Transverse colon (tissue), 3 donors: ENCODE results near the gene ROR1.

Experiments used
- POLR2A ChIP-seq: fragments of 450-650 bp; IDR thresholded peaks from one replicate; pipeline ENCODE4 v1.6.1; 2016; ENCODE audit warnings: antibody characterized with exemption, mild to moderate bottlenecking, moderate library complexity
- POLR2AphosphoS5 ChIP-seq, 3 donors: sonication (generic); formaldehyde crosslinking; IDR thresholded peaks; one replicate each; pipeline ENCODE4 v1.6.1; 2016; ENCODE audit warnings: antibody characterized with exemption in 3 of 3

DNA sequence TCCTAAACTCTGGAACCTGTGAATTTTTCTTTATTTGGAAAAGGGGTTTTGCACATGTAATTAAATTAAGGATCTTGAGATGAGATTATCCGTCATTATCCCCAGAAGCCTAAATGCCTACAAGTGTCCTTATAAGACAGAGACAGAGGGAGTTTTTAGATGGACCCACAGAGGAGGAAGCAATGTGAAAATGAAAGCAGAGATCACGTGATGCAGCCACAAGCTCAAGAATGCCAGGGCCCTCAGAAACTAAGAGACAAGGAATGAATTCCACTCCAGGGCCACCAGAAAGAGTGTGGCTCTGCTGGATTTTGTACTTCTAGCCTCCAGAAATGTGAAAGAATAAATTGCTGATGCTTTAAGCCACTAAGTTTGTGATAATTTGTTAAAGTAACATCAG lies 246.0 kb downstream of the ROR1 start:
- TF ChIP-seq POLR2AphosphoS5 (IDR thresholded peaks at IDR 0.05) (no peak), POLR2A (no peak)
